ENCODE measurements around the gene GNAQ. TPM values are rescaled to one million over a fixed set of nuclear protein-coding genes. Genes with fewer than 3 reads are reported as not detected.

Gene GNAQ
- total RNA-seq, 1 experiment from 2014 or later, result 34.1 TPM

- H3K4me3 Mint-ChIP-seq (ENCODE audit: low read depth, unreplicated experiment), result no peak overlapping the region
- no peaks in the 10 kb centered on the region for H3K4me1 Mint-ChIP-seq (ENCODE audit: low read depth, unreplicated experiment)
- no TSS peak for BruUV-seq (replicated peaks)
- no peak for DNase-seq
- no peaks in the 10 kb centered on the region for H3K27me3 Mint-ChIP-seq (ENCODE audit: unreplicated experiment)
- H3K36me3 Mint-ChIP-seq (ENCODE audit: insufficient read depth, unreplicated experiment), result no peaks in the 10 kb centered on the region
- no peaks in the 10 kb centered on the region for H3K9me3 Mint-ChIP-seq (ENCODE audit: low read depth, unreplicated experiment)
- TF ChIP-seq, protein P1, sequence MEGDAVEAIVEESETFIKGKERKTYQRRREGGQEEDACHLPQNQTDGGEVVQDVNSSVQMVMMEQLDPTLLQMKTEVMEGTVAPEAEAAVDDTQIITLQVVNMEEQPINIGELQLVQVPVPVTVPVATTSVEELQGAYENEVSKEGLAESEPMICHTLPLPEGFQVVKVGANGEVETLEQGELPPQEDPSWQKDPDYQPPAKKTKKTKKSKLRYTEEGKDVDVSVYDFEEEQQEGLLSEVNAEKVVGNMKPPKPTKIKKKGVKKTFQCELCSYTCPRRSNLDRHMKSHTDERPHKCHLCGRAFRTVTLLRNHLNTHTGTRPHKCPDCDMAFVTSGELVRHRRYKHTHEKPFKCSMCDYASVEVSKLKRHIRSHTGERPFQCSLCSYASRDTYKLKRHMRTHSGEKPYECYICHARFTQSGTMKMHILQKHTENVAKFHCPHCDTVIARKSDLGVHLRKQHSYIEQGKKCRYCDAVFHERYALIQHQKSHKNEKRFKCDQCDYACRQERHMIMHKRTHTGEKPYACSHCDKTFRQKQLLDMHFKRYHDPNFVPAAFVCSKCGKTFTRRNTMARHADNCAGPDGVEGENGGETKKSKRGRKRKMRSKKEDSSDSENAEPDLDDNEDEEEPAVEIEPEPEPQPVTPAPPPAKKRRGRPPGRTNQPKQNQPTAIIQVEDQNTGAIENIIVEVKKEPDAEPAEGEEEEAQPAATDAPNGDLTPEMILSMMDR (IDR thresholded peaks at IDR 0.05; ENCODE audit: unreplicated experiment), result no peak
- CTCF ChIA-PET, result no interaction called here
- intact Hi-C loops (cut with micrococcal nuclease; ENCODE audit: unreplicated experiment), result no loop called here
- H3K27ac Mint-ChIP-seq (ENCODE audit: unreplicated experiment), result no peak overlapping the region
These were observed 16.8 kb downstream of the GNAQ start for GRCh38 chr9:78014776-78015175.

DNA sequence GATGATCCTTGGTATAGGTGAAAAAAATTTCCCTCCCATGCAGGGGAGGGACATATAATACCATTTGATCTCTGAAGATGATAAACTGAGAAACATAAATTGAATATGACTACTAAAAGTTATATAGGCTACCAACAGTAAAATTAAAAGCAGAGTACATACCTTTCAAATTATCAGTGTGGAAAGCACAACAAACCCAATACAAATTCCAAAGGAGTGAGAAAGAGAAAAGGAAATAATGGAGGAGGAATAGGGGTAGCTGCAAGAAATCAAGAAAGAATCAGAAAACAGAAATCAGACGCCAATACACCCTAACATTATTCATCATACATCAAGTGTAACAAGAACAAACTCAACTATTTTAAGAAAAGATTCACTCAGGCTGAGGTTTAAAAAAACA is 17.7 kb downstream of the GNAQ start:
- no peak for DNase-seq
- intact Hi-C loops (cut with micrococcal nuclease; ENCODE audit: unreplicated experiment), result no loop called here
- Mint-ChIP-seq H3K4me1 (ENCODE audit: low read depth, unreplicated experiment) (no peaks in the 10 kb centered on the region), H3K27ac (ENCODE audit: unreplicated experiment) (no peak overlapping the region), H3K4me3 (ENCODE audit: low read depth, unreplicated experiment) (no peak overlapping the region), H3K36me3 (ENCODE audit: insufficient read depth, unreplicated experiment) (no peaks in the 10 kb centered on the region), H3K27me3 (ENCODE audit: unreplicated experiment) (no peaks in the 10 kb centered on the region), H3K9me3 (ENCODE audit: low read depth, unreplicated experiment) (no peaks in the 10 kb centered on the region)
- TF ChIP-seq, protein P1 (IDR thresholded peaks at IDR 0.05; ENCODE audit: unreplicated experiment), result no peak
- CTCF ChIA-PET, result no interaction called here
- no TSS peak for BruUV-seq (replicated peaks)

DNA sequence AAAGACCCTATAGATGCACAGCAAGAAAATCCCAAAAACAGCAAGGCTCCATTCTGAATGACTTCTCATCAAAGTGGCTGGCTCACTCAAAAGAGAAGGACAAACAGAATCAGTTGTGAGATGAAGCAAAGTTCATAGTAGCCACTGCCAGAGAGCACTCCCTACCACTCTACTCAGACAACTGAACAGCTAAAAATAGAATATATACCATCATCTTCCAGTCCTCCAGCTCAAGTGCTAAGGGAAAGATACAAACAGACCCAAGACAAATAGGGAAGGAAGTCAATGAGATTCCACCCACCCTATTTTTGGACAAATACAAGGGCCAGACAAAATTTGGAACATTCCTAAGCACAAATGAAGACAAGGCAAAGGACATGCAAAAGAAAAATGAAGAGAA is 20.6 kb downstream of the GNAQ start:
- BruUV-seq (replicated peaks), result no TSS peak
- Mint-ChIP-seq H3K36me3 (ENCODE audit: insufficient read depth, unreplicated experiment) (no peaks in the 10 kb centered on the region), H3K9me3 (ENCODE audit: low read depth, unreplicated experiment) (no peaks in the 10 kb centered on the region), H3K27ac (ENCODE audit: unreplicated experiment) (no peak overlapping the region), H3K4me3 (ENCODE audit: low read depth, unreplicated experiment) (no peak overlapping the region), H3K4me1 (ENCODE audit: low read depth, unreplicated experiment) (no peaks in the 10 kb centered on the region), H3K27me3 (ENCODE audit: unreplicated experiment) (no peaks in the 10 kb centered on the region)
- DNase-seq, result no peak
- intact Hi-C loops (cut with micrococcal nuclease; ENCODE audit: unreplicated experiment), result no loop called here
- TF ChIP-seq, protein P1 (IDR thresholded peaks at IDR 0.05; ENCODE audit: unreplicated experiment), result no peak
- CTCF ChIA-PET, result no interaction called here

DNA sequence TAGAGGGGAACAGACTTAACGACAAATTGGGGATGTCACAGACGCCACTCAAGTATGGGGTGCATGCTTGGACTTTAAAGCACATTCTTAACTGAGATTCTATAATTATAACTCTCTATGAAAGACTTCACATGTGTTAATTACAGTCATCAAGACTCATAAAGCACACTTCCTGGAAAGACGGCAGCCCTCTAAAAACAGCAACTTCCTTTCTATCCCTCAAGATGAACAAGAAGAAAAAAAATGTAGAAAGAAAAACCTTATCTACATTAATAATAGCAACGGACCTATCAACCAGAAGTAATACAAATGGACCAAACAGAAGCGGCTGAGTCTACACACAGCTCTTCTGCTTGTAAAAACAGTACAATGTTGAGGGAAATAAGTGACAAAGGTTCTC is 21.2 kb downstream of the GNAQ start:
- H3K9me3 Mint-ChIP-seq (ENCODE audit: low read depth, unreplicated experiment), result no peaks in the 10 kb centered on the region
- intact Hi-C loops (cut with micrococcal nuclease; ENCODE audit: unreplicated experiment), result no loop called here
- H3K4me1 Mint-ChIP-seq (ENCODE audit: low read depth, unreplicated experiment), result no peaks in the 10 kb centered on the region
- no peaks in the 10 kb centered on the region for H3K27me3 Mint-ChIP-seq (ENCODE audit: unreplicated experiment)
- no peaks in the 10 kb centered on the region for H3K36me3 Mint-ChIP-seq (ENCODE audit: insufficient read depth, unreplicated experiment)
- BruUV-seq (replicated peaks), result no TSS peak
- CTCF ChIA-PET, result no interaction called here
- no peak for DNase-seq
- no peak overlapping the region for H3K27ac Mint-ChIP-seq (ENCODE audit: unreplicated experiment)
- no peak overlapping the region for H3K4me3 Mint-ChIP-seq (ENCODE audit: low read depth, unreplicated experiment)
- TF ChIP-seq, protein P1 (IDR thresholded peaks at IDR 0.05; ENCODE audit: unreplicated experiment), result no peak

GRCh38 chr9:78009186-78009585 is 22.4 kb downstream of the GNAQ start:
- H3K4me1 Mint-ChIP-seq (ENCODE audit: low read depth, unreplicated experiment), result peaks cover 9% of the 10 kb centered on the region
- CTCF ChIA-PET, result no interaction called here
- intact Hi-C loops (cut with micrococcal nuclease; ENCODE audit: unreplicated experiment), result no loop called here
- no peaks in the 10 kb centered on the region for H3K9me3 Mint-ChIP-seq (ENCODE audit: low read depth, unreplicated experiment)
- no peak for DNase-seq
- TF ChIP-seq, protein P1 (IDR thresholded peaks at IDR 0.05; ENCODE audit: unreplicated experiment), result no peak
- no peak overlapping the region for H3K27ac Mint-ChIP-seq (ENCODE audit: unreplicated experiment)
- no peak overlapping the region for H3K4me3 Mint-ChIP-seq (ENCODE audit: low read depth, unreplicated experiment)
- BruUV-seq (replicated peaks), result no TSS peak
- H3K36me3 Mint-ChIP-seq (ENCODE audit: insufficient read depth, unreplicated experiment), result no peaks in the 10 kb centered on the region
- H3K27me3 Mint-ChIP-seq (ENCODE audit: unreplicated experiment), result no peaks in the 10 kb centered on the region
